GF-D8 (cell line): ENCODE data around the gene NT5M.

Source experiments
- DNase-seq: peaks from one replicate; lab custom pipeline; 2025; lab: John Stamatoyannopoulos, UW

Gene NT5M

DNA sequence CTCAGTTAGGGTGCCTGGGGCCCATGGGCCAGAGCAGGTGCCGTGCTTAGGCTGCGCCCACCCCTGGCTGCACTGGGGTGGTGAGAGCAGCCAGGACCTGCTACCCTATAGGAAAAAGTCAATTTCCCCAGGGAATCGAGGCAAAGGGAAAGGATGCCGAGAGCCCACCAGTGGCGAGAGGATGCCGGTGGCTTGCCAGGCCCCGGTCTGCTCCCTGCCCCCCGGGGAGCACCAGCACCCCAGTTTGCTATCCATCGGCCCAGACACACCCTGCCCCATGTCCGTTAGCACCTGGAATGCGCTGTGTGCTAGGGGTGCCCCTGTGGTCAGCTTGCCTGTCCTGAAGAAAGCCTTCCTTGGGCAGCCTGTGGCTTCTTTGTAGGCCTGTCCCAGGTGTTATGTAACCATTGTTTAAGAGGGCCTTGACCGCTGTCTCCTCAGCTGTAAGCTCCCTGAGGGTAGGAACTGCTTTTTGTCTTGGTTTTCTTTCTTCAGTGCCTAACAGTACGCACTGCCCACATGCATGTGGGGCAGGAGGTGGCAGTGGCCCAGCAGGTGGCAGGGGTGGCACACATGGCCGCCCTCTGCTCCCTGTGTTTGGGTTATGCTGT is 40.8 kb downstream of the NT5M start:
- DNase-seq: no peak

DNA sequence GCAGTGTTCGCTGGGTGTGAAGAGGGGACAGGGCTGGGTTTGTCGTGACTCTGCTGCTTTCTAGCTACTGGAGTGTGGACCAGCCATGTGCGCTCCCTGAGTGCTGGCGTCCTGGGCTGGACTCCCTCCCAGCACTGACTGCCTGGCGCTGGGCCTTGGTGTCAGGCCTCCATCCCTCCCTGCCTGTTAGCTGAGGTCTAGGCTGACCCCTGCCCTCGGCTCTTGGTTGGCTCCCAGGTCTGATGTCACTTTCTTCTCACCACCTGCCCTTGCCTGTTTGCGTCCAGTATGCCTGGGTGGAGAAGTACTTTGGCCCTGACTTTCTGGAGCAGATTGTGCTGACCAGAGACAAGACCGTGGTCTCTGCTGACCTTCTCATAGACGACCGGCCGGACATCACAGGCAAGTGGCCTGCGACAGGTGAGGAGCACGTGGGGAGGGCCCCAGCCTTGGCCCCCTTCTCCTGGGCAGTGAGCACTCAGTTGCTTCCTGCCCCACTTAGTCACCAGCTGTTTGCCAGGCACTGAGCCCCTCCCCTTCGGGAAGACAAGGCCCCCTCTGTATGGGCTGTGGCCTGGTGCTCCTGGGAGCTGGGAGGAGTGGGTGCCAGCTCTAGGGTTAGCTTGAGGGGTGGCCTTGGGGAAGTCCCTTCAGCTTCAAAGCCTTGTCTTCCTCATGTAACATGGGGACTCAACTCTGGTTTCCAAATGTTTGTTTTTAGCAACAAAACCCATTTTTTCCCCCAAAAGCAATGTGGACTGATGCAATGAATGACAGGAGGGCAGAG is 41.5 kb downstream of the NT5M start:
- no peak for DNase-seq

GRCh38 chr17:17345294-17345597 is 42.1 kb downstream of the NT5M start:
- no peak for DNase-seq

- DNase-seq: no peak
Measured at GRCh38 chr17:17345686-17346427, 42.7 kb downstream of the NT5M start.

- DNase-seq: no peak
Measured at GRCh38 chr17:17346428-17347233, 43.5 kb downstream of the NT5M start.

DNA sequence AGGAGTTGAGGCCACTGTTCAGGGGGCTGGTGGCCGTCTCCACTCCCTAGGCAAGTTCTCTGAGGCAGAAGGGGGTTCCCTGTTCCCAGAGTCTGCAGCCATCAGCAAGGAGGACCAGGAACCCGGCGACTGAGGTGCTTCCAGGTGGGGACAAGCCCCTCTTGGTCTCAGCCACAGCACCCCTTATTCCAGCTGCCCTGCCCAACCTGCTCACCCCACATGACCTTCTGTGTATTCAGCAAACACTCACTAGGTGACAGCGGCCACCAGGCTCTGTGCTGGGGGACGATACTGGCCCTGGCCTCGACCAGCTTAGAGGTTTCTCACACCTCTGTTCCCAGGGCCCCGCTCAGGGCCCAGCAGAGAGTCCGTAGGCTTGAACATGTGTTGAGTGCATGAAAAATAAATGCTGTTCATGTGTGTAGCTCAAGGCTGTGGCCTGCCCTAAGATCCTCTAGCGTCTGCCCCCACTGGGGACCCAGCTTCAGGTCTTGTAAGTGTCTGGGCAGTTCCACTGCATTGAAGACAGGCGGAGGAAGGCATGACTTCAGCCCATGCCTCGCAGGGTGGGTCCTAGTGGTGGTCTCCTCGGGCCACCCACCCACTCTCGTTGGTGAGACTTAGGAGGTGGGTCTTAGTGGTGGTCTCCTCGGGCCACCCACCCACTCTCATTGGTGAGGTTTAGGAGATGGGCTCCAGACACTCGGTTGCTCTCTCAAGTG is 44.2 kb downstream of the NT5M start:
- DNase-seq: no peak

- no peak for DNase-seq
Measured at GRCh38 chr17:17347956-17348871, 45.0 kb downstream of the NT5M start.

DNA sequence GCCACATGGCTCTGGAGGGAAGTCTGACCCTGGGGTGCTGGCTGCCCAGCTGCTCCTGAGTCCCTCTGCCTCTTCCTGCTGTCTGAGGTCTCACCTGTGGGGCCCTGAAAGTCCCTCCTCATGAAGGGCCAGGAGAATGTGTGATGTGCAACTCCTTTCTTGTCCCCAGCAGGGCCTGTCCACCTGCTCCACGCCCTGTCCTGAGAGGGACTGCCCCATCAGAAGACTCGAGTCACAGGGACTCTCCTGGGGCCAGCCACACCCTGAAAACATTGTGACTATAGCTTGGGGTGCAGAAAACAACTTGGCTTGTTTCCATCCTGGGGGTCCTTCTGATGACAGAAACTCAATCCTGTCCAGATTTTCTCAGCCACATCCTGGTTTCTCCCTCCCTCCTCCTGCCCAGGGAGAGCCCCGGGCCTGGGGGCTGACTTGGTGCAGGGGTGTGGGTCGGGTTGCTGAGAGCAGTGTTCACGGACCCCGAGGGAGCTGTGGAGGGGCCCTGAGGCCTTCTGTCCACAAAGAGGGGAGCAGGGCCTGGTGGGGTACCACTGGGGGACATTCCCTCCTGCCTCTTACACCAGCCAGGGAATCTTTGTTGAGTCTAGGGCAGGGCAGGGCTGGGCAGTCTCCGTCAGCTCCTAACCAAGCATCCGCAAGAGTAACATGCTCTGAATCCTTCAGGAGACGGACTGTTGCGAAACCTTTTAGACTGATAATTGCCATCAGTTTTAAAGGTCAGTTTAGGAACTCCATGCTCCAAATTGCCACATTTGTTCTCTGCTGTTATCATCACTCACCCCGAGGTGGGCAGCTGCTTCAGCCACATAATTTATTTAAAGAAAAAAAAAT is 45.9 kb downstream of the NT5M start:
- no peak for DNase-seq

DNA sequence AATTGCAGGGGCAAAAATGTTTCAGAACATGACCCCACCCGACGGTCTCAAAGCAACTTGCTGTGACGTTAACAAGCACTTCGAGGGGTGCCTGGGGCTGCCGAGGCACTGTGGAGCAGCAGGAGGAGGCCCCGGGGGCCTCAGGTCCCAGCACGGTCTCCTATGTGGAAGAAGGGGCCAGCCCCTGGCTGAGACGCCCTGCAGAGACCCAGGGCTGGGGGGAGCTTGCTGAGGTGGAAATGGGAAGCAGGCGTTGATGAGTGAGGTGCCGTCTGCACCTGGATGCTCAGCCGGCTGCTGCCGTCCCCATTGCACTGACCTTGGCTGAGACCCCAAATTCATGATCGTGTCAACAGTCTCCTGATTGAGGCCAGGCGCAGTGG is 46.5 kb downstream of the NT5M start:
- no peak for DNase-seq

- DNase-seq: no peak
Measured at GRCh38 chr17:17350491-17351355, 47.5 kb downstream of the NT5M start.

DNA sequence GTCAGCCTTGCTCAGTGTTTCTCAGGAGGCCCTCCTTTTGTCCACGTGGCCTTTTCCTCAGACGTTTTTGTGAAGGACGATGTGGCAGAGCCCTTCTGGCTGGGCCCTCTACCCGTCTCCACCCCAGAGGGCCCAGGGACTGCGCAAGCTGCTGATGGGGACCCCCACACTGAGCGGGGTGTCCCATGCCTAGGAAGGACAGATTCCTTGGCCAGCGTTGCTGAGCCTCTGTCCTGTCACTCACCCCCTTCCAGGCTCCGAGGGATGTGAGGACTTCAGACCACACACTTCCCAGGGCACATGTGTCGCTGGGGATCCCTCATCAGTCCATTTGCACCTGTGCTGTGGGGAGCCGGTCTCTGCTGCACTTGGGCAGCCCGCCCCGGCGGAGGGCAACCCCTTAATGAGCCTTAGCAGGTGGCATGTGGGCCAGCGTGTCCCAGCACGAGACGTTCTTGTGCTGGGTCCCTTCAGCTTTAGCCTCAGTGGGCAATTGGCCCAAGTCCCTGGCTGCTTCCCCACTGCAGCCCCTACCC is 48.3 kb downstream of the NT5M start:
- DNase-seq: no peak

- DNase-seq: no peak
Measured at GRCh38 chr17:17351901-17352781, 49.0 kb downstream of the NT5M start.

DNA sequence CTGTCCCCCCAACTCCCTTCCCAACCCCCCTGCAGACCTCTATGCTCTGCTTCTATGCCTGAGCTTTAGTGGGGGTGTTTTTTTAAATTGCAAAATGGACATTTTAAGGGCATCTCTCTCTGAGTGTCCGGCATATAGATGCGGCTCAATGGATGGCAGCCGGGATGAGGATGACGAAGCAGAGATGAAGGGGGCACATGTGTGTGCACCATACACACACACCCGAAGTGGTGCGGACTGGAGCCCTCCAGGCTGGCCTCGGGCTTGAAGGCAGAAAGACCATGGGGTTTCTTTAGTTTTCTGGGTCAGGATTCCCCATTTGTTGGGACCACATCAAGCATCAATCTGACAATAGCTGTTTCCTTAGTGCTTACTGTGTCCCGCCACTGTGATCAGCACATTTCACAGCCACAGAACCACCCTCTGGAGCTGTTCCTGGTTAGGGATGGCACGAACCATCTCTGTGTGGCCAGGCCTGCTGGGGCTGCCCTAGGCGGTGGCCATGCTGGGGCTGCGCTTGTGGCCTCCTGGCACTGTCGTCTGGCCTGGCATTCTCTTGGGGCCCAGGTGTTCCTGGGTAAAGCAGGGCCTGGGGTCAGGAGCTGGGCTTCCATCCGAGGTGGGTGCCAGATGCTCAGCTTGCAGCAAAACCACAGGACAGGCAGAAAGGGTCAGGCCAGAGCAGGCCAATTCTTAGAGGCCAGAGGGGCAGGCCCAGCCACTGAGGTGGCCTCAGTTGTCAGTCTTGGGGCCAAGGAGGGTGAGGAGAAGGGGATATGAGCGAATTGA is 49.9 kb downstream of the NT5M start:
- no peak for DNase-seq

DNA sequence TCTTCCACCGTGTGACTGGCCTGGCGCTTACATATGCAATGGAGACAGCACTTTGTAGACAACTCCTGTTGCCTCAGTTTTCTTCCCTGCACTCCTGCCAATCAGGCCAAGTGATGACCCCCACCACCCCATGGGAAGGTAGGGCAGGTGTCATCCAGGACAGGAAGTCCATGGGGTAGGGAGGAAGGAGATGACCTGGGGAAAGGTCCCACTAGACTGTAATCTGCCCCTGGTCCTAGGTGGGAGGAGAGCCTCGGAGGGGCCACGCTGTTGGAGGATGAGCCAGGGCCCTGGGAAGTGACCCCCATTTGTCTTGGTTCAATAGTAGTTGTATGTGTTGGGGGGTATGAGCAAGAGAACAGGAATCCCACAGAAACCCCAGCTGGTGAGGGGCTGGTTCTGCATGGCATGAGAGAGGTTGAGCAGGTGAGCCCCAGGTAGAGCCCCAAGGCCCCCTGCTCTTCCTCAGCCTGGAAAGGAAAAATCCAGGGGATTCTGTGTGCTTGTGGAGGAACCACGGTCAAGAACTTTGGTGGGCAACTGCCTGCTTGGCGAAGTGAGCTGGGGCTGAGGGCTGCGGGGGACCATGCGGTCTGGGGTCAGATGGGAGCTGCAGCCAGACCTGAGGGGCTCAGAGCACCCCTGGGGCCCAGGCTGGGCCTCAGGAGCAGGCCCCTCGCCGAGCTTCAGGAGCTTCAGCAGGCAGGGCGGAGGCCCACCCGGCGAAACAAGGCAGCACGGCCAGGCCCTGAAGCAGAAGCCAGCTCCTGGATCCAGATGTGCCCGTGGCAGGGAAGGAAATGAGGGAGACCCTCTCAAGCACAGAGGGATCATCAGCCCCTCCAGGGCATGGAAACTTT is 50.7 kb downstream of the NT5M start:
- DNase-seq: no peak

- DNase-seq: no peak
Measured at GRCh38 chr17:17354560-17355349, 51.6 kb downstream of the NT5M start.
